Left renal pelvis (tissue), 4 donors: Measurements from ENCODE around the gene SLC29A3. TPM values are rescaled to one million over a fixed set of nuclear protein-coding genes. Genes with fewer than 3 reads are reported as not detected.

Source experiments
- DNase-seq, 4 donors: peaks; one replicate each; pipeline ENCODE4 v3.0.0-alpha.2; 2013; ENCODE audit warnings: low read depth in 4 of 4, low spot score in 3 of 4
- polyA plus RNA-seq, 4 donors: library from polyadenylated mRNA; unstranded; fragments of 120-200 nt; gene quantifications; one replicate each; pipeline ENCODE4 v1.2.1, GENCODE V29; 2013; ENCODE audit not compliant: insufficient read length in 4 of 4

SLC29A3 gene
- polyA plus RNA-seq, 4 donors = 8.2 to 9.9 (median 8.5) TPM

DNA sequence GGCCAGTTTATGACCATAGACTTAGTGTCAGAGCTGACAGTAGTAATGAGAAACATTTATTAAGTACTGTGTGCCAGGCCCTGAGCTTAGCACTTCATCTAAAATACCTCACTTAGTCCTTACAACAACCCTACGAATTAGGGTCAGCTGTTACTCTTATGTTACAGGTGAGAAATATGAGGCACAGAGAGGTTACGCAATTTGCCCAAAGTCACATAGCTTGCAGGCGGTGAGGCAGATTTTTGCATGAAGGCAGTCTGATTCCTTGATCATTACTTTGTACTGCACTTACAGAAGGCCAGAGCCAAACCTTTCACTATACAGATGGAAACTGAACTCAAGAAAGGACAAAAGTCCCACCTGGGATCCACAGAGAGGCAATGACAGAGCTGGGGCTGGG, 87.8 kb downstream of the SLC29A3 start:
- no peak for DNase-seq

DNA sequence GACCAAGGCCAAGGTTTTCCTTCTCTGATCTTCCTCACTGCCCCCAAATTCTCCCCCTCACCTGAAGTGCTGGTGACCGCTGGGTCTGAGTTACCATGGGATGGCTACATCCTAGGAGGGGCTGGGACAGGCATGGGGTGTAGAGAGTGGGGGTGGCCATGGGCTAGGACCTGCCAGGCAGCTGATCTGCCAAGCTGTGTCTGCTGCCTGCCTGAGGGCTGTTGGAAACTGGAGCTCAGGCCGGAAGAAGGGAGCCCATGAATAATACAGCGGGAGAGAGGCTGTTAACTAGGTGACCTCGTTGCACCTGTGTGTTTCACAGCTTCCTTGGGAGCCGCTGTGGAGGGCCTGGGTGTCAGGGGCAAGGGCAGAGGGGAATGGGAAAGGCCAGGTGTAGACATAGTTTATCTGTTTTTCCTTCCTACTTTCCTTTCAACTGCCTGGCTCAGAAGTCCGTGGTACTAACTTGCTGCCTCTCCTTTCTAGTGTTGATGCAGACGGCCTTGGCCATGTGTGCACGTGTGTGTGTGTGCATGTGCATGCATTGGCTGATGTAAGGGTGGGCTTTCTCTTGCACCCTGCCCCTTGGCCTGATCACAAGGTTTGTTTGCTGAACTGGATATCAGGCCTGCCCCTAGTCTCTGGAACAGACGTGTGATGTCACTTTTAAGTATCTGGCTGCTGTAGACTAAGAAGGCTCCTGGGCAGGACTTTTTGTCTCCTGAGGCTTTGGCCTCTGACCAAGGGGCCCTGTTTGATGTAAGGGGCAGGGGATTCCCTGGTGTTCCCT, 89.6 kb downstream of the SLC29A3 start:
- DNase-seq = no peak

DNA sequence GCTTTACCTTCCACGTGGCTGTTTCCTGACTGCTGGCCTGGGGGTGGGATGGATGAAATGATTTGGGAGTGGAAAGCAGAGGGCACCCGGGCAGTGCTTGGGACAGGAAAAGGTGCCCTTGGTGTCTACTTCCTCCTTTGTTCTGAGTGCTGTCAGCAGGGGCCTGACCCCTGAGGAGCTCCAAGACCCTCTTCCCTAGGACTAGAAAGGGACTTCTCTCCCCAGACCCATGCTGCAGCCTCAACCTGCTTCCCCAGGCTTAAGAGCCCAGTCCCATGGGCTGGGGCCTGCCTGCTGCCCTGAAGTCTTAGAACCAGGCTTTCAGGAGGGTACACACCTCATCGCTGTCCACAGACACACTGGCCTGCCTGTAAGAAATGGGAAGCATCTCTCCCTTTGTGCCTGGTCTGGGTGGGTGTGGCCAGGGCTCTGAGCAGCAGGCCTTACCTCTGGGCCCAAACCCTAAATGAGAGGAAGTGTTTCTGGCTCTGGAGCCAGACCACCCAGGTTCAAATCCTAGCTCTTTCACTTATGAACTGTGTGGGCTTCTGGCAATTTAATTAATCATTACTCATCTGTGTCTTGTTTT, 90.6 kb downstream of the SLC29A3 start:
- no peak for DNase-seq

Other genes starting within 250 kb of the SLC29A3 start
- 100 to 1,000 TPM in 1 of 4 donors, 10 to 100 TPM in 3; 44.7 to 106 (median 49.3) TPM for gene UNC5B, start 106.7 kb upstream of the SLC29A3 start, polyA plus RNA-seq
- 10 to 100 TPM in 1 of 4 donors, 1 to 10 TPM in 3; 1.5 to 28.3 (median 2.7) TPM for gene CDH23, start 77.7 kb downstream of the SLC29A3 start, polyA plus RNA-seq